Liver (tissue), 9 donors: Measurements from ENCODE around the gene MYLK2. TPM values are rescaled to one million over a fixed set of nuclear protein-coding genes. Genes with fewer than 3 reads are reported as not detected.

Experiments used
- DNase-seq: peaks from one replicate; pipeline ENCODE4 v3.0.0-alpha.2; 2017; ENCODE audit warnings: low spot score
- H3K27ac ChIP-seq, 2 donors: one replicate each; pipeline ENCODE4 v1.7.0; 2013; ENCODE audit warnings: inconsistent platforms in 2 of 2, low read length in 2 of 2, control low read depth in 1 of 2, low read depth in 1 of 2, mild to moderate bottlenecking in 1 of 2
- H3K27me3 ChIP-seq, 4 donors: one replicate each; pipeline versions ENCODE4 v1.6.1 to v1.7.0; 2013; ENCODE audit warnings: low read length in 3 of 4, inconsistent platforms in 1 of 4, mild to moderate bottlenecking in 1 of 4, moderate library complexity in 1 of 4; ENCODE audit not compliant: control insufficient read depth in 4 of 4, insufficient read depth in 4 of 4
- H3K36me3 ChIP-seq, 4 donors: one replicate each; pipeline versions ENCODE4 v1.6.1 to v1.7.0; 2013; ENCODE audit warnings: low read length in 3 of 4, mild to moderate bottlenecking in 3 of 4, low read depth in 1 of 4, moderate library complexity in 1 of 4; ENCODE audit not compliant: control insufficient read depth in 4 of 4, insufficient read depth in 3 of 4
- H3K4me1 ChIP-seq, 4 donors: one replicate each; pipeline versions ENCODE4 v1.6.1 to v1.7.0; 2013; ENCODE audit warnings: low read length in 3 of 4, mild to moderate bottlenecking in 3 of 4, moderate library complexity in 1 of 4; ENCODE audit not compliant: control insufficient read depth in 4 of 4, insufficient read depth in 4 of 4
- H3K4me3 ChIP-seq, 3 donors: one replicate each; pipeline versions ENCODE4 v1.6.1 to v1.7.0; 2013; ENCODE audit warnings: low read length in 3 of 3, control low read depth in 1 of 3, low read depth in 1 of 3, mild to moderate bottlenecking in 1 of 3
- H3K9ac ChIP-seq, 2 donors: one replicate each; pipeline ENCODE4 v1.7.0; 2013; ENCODE audit warnings: low read length in 2 of 2, mild to moderate bottlenecking in 2 of 2, moderate library complexity in 2 of 2, control low read depth in 1 of 2, low read depth in 1 of 2
- H3K9me3 ChIP-seq, 4 donors: one replicate each; pipeline versions ENCODE4 v1.6.1 to v1.7.0; 2013; ENCODE audit warnings: low read length in 3 of 4; ENCODE audit not compliant: control insufficient read depth in 4 of 4
- ATF3 ChIP-seq: IDR thresholded peaks from 2 replicates; pipeline ENCODE4 v1.6.1; 2016; ENCODE audit warnings: antibody characterized with exemption
- CTCF ChIP-seq: fragments of 150-350 bp; IDR thresholded peaks from 2 replicates; pipeline ENCODE4 v1.5.1; 2017; ENCODE audit warnings: improper control_type of control experiment, low read depth, low read length; ENCODE audit not compliant: missing input control
- EGR1 ChIP-seq, 2 donors: IDR thresholded peaks; 2 replicates each; pipeline ENCODE4 v1.6.1; 2016 to 2018; ENCODE audit warnings: antibody characterized with exemption in 2 of 2, low read depth in 2 of 2
- FOXA1 ChIP-seq: IDR thresholded peaks from 2 replicates; pipeline ENCODE4 v1.6.1; 2016; ENCODE audit warnings: antibody characterized with exemption
- FOXA2 ChIP-seq: IDR thresholded peaks from 2 replicates; pipeline ENCODE4 v1.6.1; 2016; ENCODE audit warnings: antibody characterized with exemption
- GABPA ChIP-seq, 2 donors: IDR thresholded peaks in 1 of 2; conservative IDR thresholded peaks in 1 of 2; 2 replicates each; pipeline ENCODE4 v1.6.1; 2016; ENCODE audit warnings: antibody characterized with exemption in 2 of 2, mild to moderate bottlenecking in 1 of 2, moderate library complexity in 1 of 2
- HNF4A ChIP-seq, 2 donors: conservative IDR thresholded peaks; 2 replicates each; pipeline ENCODE4 v1.6.1; 2016; ENCODE audit warnings: antibody characterized with exemption in 2 of 2, mild to moderate bottlenecking in 2 of 2
- HNF4G ChIP-seq: IDR thresholded peaks from 2 replicates; pipeline ENCODE4 v1.6.1; 2016; ENCODE audit warnings: antibody characterized with exemption
- JUND ChIP-seq, 2 donors: IDR thresholded peaks; 2 replicates each; pipeline ENCODE4 v1.6.1; 2016; ENCODE audit warnings: antibody characterized with exemption in 2 of 2
- MAX ChIP-seq: IDR thresholded peaks from 2 replicates; pipeline ENCODE4 v1.6.1; 2016; ENCODE audit warnings: antibody characterized with exemption
- NR2F2 ChIP-seq: IDR thresholded peaks from 2 replicates; pipeline ENCODE4 v1.6.1; 2016; ENCODE audit warnings: antibody characterized with exemption
- RAD21 ChIP-seq, 2 donors: IDR thresholded peaks; 2 replicates each; pipeline ENCODE4 v1.6.1; 2016; ENCODE audit warnings: antibody characterized with exemption in 2 of 2, mild to moderate bottlenecking in 2 of 2
- REST ChIP-seq: IDR thresholded peaks from 2 replicates; pipeline ENCODE4 v1.6.1; 2016; ENCODE audit warnings: antibody characterized with exemption, mild to moderate bottlenecking
- RXRA ChIP-seq, 2 donors: IDR thresholded peaks; 2 replicates each; pipeline ENCODE4 v1.6.1; 2017 to 2018; ENCODE audit warnings: antibody characterized with exemption in 2 of 2, mild to moderate bottlenecking in 1 of 2
- SP1 ChIP-seq: IDR thresholded peaks from 2 replicates; pipeline ENCODE4 v1.6.1; 2018; ENCODE audit warnings: antibody characterized with exemption, mild to moderate bottlenecking
- TAF1 ChIP-seq: conservative IDR thresholded peaks from 2 replicates; pipeline ENCODE4 v1.6.1; 2016; ENCODE audit warnings: antibody characterized with exemption, mild to moderate bottlenecking
- YY1 ChIP-seq: IDR thresholded peaks from 2 replicates; pipeline ENCODE4 v1.6.1; 2016; ENCODE audit warnings: antibody characterized with exemption, mild to moderate bottlenecking
- ZBTB33 ChIP-seq: IDR thresholded peaks from 2 replicates; pipeline ENCODE4 v1.6.1; 2016; ENCODE audit warnings: antibody characterized with exemption
- WGBS: extraction: QIAGEN DNeasy Blood & Tissue Kit; methylation state at CpG from one replicate; pipeline ENCODE4 v1.1.7; 2013; 5-methylcytosine and 5-hydroxymethylcytosine counted together
- polyA plus RNA-seq, 2 donors: library from polyadenylated mRNA; stranded (reverse) in 1 of 2; unstranded in 1 of 2; fragments of 200-250 nt in 1 of 2; fragments of >200 nt in 1 of 2; fragmentation: Nextera tagmentation in 1 of 2; extraction: Ambion mirVana in 1 of 2; gene quantifications; one replicate each; pipeline versions ENCODE4 v1.2.1 to v1.2.3, GENCODE V29; 2013 to 2015
- total RNA-seq, 2 donors: library from RNA; depleted of rRNA; stranded (reverse); fragments of >200 nt; gene quantifications; one replicate each; pipeline ENCODE4 v1.2.3, GENCODE V29; 2014
- donor health status: healthy.
- donor health status: healthy.
- donor health status: healthy.
- donor health status: healthy.
- donor health status: healthy.

The MYLK2 gene
- total and polyA plus RNA-seq, 4 donors = 0.08 to 0.19 TPM; not detected in 2

GRCh38 chr20:31830406-31830981, 11.3 kb downstream of the MYLK2 start:
- H3K36me3 ChIP-seq = no peaks in the 10 kb centered on the region
- no peak overlapping the region for H3K4me3 ChIP-seq
- no peak for DNase-seq
- H3K9me3 ChIP-seq = no peaks in the 10 kb centered on the region
- WGBS = 91% methylated on average over 8 of the region's 8 CpGs
- H3K27me3 ChIP-seq = no peaks in the 10 kb centered on the region
- H3K9ac ChIP-seq = no peak overlapping the region
- no peak for TF ChIP-seq NR2F2
- TF ChIP-seq YY1 = no peak
- no peak for TF ChIP-seq SP1
- no peak for TF ChIP-seq CTCF
- no peak for TF ChIP-seq FOXA2
- no peak for TF ChIP-seq HNF4G
- TF ChIP-seq ATF3 = no peak
- no peak for TF ChIP-seq MAX
- TF ChIP-seq ZBTB33 = no peak
- no peak for TF ChIP-seq TAF1
- no peak for TF ChIP-seq JUND (IDR thresholded peaks at IDR 0.05)
- no peak for TF ChIP-seq EGR1 (IDR thresholded peaks at IDR 0.05; ENCODE audit: low read depth in 2 of 2)
- no peak for TF ChIP-seq HNF4A (conservative IDR thresholded peaks at IDR 0.05)
- no peak for TF ChIP-seq RXRA (IDR thresholded peaks at IDR 0.05)
- TF ChIP-seq GABPA (IDR thresholded peaks at IDR 0.05 in 1 of 2, conservative IDR thresholded peaks at IDR 0.05 in 1 of 2) = no peak
- no peaks in the 10 kb centered on the region for H3K4me1 ChIP-seq
- H3K27ac ChIP-seq = no peak overlapping the region

- H3K27me3 ChIP-seq = no peaks in the 10 kb centered on the region
- H3K9ac ChIP-seq = no peak overlapping the region
- H3K36me3 ChIP-seq = no peaks in the 10 kb centered on the region
- DNase-seq = no peak
- H3K4me1 ChIP-seq = no peaks in the 10 kb centered on the region
- H3K4me3 ChIP-seq = no peak overlapping the region
- H3K27ac ChIP-seq = no peak overlapping the region
- H3K9me3 ChIP-seq = no peaks in the 10 kb centered on the region
- TF ChIP-seq GABPA (IDR thresholded peaks at IDR 0.05 in 1 of 2, conservative IDR thresholded peaks at IDR 0.05 in 1 of 2) = no peak
- no peak for TF ChIP-seq YY1
- no peak for TF ChIP-seq EGR1 (IDR thresholded peaks at IDR 0.05; ENCODE audit: low read depth in 2 of 2)
- no peak for TF ChIP-seq CTCF
- no peak for TF ChIP-seq FOXA1
- TF ChIP-seq ZBTB33 = no peak
- TF ChIP-seq SP1 = no peak
- no peak for TF ChIP-seq NR2F2
- TF ChIP-seq RAD21 (IDR thresholded peaks at IDR 0.05) = no peak
- TF ChIP-seq ATF3 = no peak
- no peak for TF ChIP-seq TAF1
- TF ChIP-seq REST = no peak
- WGBS = 84% methylated on average over 6 of the region's 6 CpGs
These were observed 12.1 kb downstream of the MYLK2 start for GRCh38 chr20:31831211-31831610.
